IPS-18c (cell line): ENCODE results near the gene LRRC26.

Experiments used
- H3K4me3 ChIP-seq: 2 replicates; pipeline ENCODE4 v1.7.0; 2013; ENCODE audit warnings: low read depth, mild to moderate bottlenecking, low read length, moderate library complexity; ENCODE audit not compliant: insufficient read depth
- H3K9me3 ChIP-seq: one replicate; pipeline ENCODE4 v1.6.1; 2013; ENCODE audit warnings: mild to moderate bottlenecking, low read length, moderate library complexity; ENCODE audit not compliant: control insufficient read depth, insufficient read depth

Gene LRRC26

DNA sequence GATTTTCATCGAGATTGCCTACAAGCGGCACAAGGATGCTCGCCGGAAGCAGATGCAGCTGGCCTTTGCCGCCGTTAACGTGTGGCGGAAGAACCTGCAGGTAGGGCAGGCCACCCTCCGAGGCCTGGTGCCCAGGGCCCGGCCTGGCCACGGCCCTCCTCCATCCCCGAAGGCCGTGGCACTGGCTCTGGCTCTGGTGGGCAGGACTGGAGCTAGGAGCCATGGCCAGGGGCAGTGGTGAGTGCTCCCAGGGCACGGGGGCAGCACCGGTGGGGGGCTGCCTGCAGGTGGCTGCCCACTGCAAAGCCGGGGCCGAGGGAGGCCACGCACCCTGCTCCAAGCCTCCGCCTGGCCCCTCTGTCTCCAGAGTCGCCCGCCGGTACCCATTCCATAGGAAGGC lies 6.0 kb downstream of the LRRC26 start:
- Histone ChIP-seq H3K4me3 (no peak overlapping the region), H3K9me3 (no peaks in the 10 kb centered on the region)

- Histone ChIP-seq H3K9me3 (no peaks in the 10 kb centered on the region), H3K4me3 (peak overlapping the region; percentile 25; the same call in 1 of the 2 replicates)
These were observed 6.5 kb downstream of the LRRC26 start for GRCh38 chr9:137163365-137163715.

GRCh38 chr9:137162505-137163364 lies 7.1 kb downstream of the LRRC26 start:
- no peaks in the 10 kb centered on the region for H3K9me3 ChIP-seq
- peak overlapping the region; percentile 28; the same call in 1 of the 2 replicates for H3K4me3 ChIP-seq

DNA sequence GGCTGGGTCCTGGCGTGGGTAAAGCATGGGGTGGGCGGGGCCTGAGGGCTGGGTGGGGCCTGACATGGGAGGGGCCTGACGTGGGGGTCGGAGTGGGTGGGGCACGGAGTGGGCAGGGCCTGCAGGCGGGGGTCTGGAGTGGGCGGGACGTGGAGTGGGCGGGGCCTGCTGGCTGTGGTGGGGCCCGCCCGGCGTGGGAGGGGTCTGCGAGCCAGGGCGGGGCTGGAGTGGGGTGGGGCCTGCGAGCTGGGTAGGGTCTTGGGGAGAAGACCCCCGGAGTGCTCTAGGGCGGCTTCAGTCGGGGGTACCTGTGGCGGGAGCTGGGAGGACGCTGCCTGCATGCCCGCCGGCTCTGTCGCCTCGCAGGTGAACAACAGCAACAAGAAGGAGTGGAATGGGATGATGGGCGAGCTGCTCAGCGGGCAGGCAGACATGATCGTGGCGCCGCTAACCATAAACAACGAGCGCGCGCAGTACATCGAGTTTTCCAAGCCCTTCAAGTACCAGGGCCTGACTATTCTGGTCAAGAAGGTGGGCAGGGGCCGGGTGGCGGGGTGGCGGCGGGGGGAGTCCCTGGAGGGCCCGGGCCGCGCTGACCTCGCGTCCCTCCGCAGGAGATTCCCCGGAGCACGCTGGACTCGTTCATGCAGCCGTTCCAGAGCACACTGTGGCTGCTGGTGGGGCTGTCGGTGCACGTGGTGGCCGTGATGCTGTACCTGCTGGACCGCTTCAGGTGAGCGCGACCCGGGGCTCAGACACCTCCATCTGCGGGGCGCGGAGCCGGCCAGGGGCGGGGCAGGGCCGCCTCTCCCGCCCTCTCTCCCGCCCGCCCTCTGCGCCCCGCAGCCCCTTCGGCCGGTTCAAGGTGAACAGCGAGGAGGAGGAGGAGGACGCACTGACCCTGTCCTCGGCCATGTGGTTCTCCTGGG lies 8.0 kb downstream of the LRRC26 start:
- Histone ChIP-seq H3K4me3 (peak overlapping the region; percentile 28; the same call in 1 of the 2 replicates), H3K9me3 (no peaks in the 10 kb centered on the region)

DNA sequence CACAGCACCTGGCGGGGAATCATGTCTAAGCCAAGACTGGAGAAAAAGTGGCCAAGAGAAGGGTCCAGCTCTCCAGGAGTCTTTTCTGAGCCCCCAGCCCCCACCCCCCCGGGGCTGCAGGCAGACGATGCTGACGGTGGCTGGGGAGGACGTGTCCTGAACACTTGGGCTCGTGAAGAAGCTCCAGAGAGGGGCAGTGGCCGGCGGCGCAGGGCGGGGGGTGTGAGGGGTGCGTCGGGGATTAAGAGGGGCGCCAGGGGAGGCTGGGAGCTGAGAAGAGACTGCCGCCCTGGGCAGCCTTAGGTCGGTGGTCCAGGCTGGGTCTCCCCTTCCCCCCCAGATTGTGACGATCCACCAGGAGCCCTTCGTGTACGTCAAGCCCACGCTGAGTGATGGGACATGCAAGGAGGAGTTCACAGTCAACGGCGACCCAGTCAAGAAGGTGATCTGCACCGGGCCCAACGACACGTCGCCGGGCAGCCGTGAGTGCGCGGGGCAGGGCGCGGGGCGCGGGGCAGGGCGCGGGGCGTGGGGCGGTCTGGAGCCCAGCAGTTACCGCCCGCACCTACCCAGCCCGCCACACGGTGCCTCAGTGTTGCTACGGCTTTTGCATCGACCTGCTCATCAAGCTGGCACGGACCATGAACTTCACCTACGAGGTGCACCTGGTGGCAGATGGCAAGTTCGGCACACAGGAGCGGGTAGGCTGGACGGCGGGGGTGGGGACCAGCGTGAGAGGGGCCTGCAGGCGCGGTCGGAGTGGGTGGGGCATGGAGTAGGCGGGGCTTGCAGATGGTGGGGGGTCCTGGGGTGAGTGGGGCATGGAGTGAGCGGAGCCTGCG lies 8.9 kb downstream of the LRRC26 start:
- H3K4me3 ChIP-seq: no peak overlapping the region; the same call in 1 of the 2 replicates
- H3K9me3 ChIP-seq: no peaks in the 10 kb centered on the region

DNA sequence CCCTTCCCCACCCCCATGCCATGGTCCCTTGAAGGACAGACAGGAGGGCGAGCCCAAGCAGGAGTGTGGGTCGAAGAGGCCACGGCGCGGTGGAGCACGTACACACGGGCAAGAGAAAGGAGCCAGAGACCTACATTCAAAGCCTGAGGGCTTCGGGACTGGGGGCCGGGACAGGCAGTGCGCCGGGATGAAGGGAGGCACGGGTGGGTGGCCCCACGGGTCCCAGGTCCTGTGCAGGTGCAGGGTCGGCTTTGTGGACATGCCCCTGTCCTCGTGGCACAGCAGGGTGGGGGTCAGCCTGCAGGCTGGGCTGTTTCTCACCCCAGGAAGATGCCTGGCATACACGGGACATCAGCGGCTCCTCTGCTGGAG lies 9.8 kb downstream of the LRRC26 start:
- Histone ChIP-seq H3K4me3 (no peak overlapping the region), H3K9me3 (no peaks in the 10 kb centered on the region)

- Histone ChIP-seq H3K4me3 (no peak overlapping the region), H3K9me3 (no peaks in the 10 kb centered on the region)
These were observed 10.5 kb downstream of the LRRC26 start for GRCh38 chr9:137159105-137160053.

- Histone ChIP-seq H3K9me3 (no peaks in the 10 kb centered on the region), H3K4me3 (no peak overlapping the region)
These were observed 11.2 kb downstream of the LRRC26 start for GRCh38 chr9:137158625-137159024.

DNA sequence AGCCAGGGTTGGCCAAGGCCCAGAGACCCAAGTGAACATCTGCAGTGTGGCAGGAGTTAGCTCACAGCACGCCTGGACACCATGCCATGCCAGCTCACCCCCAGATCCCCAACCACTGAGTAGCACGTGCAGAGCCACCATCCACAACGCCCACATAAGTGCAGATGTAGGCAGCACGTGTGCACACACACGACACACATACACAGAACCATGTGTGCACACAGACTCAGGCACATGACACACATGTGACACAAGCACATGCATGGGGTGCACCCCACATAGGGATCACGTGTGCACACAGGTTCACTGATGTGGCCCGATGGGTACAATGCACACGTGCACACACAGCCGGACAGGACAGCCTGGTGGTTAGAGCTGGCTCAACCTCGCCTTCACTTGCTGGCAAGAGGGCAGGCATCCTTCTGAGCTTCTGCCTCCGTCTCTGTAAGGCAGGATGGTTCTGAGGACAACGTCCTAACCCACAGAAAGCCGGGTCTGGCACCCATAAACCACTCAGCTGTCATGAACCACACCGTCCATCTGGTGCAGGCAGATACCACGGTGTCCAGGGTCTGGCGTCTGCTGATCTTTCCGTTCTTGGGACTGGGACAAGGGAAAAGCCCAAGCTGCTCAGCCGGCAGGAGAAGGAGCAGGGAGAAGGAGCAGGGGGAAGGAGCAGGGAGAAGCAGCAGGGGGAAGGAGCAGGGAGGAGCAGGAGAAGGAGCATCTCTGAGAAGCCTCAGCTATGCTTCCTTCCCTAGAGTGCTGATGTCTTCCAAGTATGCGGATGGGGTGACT lies 12.0 kb downstream of the LRRC26 start:
- Histone ChIP-seq H3K9me3 (no peaks in the 10 kb centered on the region), H3K4me3 (no peak overlapping the region)

DNA sequence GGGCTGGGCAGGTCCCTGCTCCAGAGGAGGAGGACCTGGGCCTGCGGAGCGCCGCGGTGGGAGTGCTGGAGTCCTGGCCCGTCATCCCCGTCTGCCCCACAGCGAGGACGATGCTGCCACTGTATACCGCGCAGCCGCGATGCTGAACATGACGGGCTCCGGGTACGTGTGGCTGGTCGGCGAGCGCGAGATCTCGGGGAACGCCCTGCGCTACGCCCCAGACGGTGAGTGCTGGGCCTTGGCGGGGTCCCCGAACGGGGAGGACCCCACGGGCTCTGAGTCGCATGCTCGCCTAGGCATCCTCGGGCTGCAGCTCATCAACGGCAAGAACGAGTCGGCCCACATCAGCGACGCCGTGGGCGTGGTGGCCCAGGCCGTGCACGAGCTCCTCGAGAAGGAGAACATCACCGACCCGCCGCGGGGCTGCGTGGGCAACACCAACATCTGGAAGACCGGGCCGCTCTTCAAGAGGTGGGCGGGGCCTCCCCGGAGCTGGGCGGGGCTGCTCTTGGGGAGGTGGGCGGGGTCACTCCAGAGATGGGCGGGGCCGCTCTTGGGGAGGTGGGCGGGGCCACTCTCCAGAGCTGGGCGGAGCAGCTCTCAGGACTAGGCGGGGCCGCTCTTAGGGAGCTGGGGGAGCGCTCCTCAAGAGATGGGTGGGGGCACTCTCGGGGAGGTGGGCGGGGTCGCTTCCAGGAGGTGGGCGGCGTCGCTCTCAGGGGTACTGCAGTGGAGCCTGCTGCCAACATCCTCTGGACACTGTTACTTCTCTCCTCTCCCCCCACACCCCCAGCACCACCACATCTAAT lies 13.1 kb downstream of the LRRC26 start:
- H3K4me3 ChIP-seq: peak overlapping the region; percentile 50
- no peaks in the 10 kb centered on the region for H3K9me3 ChIP-seq

DNA sequence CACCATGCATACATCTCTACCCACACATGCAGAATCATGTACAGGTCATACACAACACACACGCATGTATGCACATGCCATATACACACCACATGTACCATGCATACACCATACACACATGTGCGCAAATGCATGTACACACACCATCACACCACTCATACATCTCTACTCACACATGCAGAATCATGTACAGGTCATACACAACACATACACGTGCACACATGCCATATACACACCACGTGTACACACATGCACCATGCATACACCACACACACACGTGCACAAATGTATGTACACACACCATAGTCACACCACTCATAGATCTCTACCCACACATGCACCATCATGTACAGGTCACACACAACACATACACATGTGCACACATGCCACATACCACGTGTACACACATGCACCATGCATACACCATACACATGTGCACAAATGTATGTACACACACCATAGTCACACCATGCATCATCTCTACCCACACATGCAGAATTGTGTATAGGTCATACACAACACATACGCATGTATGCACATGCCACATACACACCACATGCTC lies 16.9 kb downstream of the LRRC26 start:
- H3K9me3 ChIP-seq: no peaks in the 10 kb centered on the region
- H3K4me3 ChIP-seq: no peak overlapping the region

- no peak overlapping the region for H3K4me3 ChIP-seq
- no peaks in the 10 kb centered on the region for H3K9me3 ChIP-seq
These were observed 19.0 kb downstream of the LRRC26 start for GRCh38 chr9:137150617-137151457.

DNA sequence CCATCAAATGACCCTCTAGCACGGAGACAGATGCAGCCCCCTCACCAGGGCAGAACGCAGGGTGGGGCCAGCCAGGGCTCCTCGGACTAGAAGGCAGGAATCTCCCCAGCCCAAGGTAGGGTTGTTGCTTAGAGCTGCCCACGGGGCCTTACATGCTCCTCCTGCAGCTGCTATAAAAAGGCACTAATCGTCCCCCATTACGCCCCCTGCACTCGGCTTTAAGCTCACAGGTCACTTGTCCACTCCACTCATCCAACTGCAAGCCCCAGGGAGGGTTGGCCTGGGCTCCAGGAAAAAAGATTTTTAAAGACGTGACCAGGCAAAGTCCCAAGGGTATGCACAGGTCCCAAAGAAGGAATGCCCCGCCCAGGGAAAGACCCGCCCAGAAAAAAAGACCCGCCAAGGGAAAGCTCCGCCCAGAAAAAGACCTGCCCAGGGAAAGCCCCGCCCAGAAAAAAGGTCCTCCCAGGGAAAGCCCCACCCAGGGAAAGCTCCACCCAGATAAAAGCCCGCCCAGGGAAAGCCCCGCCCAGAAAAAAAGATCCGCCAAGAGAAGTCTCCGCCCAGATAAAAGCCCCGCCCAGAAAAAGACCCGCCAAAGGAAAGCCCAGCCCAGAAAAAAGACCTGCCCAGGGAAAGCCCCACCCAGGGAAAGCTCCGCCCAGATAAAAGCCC lies 19.8 kb downstream of the LRRC26 start:
- no peaks in the 10 kb centered on the region for H3K9me3 ChIP-seq
- H3K4me3 ChIP-seq: peak overlapping the region; percentile 6; the same call in 1 of the 2 replicates
